Esophagus (tissue), 2 donors: Measurements from ENCODE around the gene ACSS3. TPM values are rescaled to one million over a fixed set of nuclear protein-coding genes. Genes with fewer than 3 reads are reported as not detected.

Experiments
- H3K27ac ChIP-seq, 2 donors: one replicate each; pipeline ENCODE4 v1.5.1; 2013; ENCODE audit warnings: low read depth in 2 of 2, mild to moderate bottlenecking in 2 of 2, inconsistent platforms in 1 of 2, low read length in 1 of 2, moderate library complexity in 1 of 2
- H3K27me3 ChIP-seq, 2 donors: one replicate each; pipeline ENCODE4 v1.6.1; 2013; ENCODE audit warnings: low read length in 2 of 2, control low read depth in 1 of 2, mild to moderate bottlenecking in 1 of 2; ENCODE audit not compliant: insufficient read depth in 2 of 2, control insufficient read depth in 1 of 2
- H3K36me3 ChIP-seq, 2 donors: one replicate each; pipeline ENCODE4 v1.6.1; 2013; ENCODE audit warnings: low read length in 1 of 2; ENCODE audit not compliant: control insufficient read depth in 2 of 2, insufficient read depth in 2 of 2
- H3K4me1 ChIP-seq, 2 donors: one replicate each; pipeline ENCODE4 v1.6.1; 2013; ENCODE audit warnings: low read length in 1 of 2; ENCODE audit not compliant: control insufficient read depth in 2 of 2, insufficient read depth in 2 of 2
- H3K4me3 ChIP-seq, 2 donors: one replicate each; pipeline ENCODE4 v1.5.1; 2013; ENCODE audit warnings: low read length in 2 of 2, mild to moderate bottlenecking in 2 of 2, low read depth in 1 of 2, moderate library complexity in 1 of 2
- H3K9me3 ChIP-seq, 2 donors: one replicate each; pipeline ENCODE4 v1.6.1; 2013; ENCODE audit warnings: mild to moderate bottlenecking in 2 of 2, low read depth in 1 of 2, low read length in 1 of 2, moderate library complexity in 1 of 2; ENCODE audit not compliant: control insufficient read depth in 2 of 2, insufficient read depth in 1 of 2
- WGBS, 2 donors: extraction: QIAGEN DNeasy Blood & Tissue Kit; methylation state at CpG; one replicate each; pipeline ENCODE4 v1.1.7; 2013; 5-methylcytosine and 5-hydroxymethylcytosine counted together
- polyA plus RNA-seq, 2 donors: library from polyadenylated mRNA; stranded (reverse); fragments of 200-250 nt; gene quantifications; one replicate each; pipeline ENCODE4 v1.2.3, GENCODE V29; 2013
- donor health status: healthy with polysubstance abuse.
- donor health status: Bipolar disorder and iron deficiency.

The ACSS3 gene
- polyA plus RNA-seq, 2 donors = 0.31 TPM

DNA sequence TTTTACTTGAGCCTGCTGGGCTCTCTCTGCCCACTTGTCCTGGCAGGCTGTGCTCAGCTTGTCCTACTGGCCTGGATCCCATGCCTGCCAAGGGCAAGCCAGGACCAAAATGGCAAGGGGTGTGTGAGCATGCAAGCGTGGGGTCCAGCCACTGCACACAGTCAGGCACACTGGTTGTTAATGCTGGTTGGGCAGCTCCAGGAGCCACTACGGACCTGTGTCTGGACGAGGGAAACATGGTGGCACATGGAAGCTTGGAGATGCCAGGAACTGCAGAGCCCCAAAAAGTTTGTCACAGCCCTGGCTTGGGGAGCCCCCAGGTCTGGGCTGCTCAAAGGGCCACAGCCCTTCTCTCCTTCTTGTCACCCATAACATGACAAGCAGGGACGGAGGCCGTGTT, 83.8 kb downstream of the ACSS3 start:
- H3K4me1 ChIP-seq = no peaks in the 10 kb centered on the region
- no peaks in the 10 kb centered on the region for H3K27me3 ChIP-seq
- H3K4me3 ChIP-seq = no peak overlapping the region
- H3K9me3 ChIP-seq = peaks cover 0 to 4% of the 10 kb centered on the region in 2 donors
- no peaks in the 10 kb centered on the region for H3K36me3 ChIP-seq
- no peak overlapping the region for H3K27ac ChIP-seq
- WGBS, 2 donors = 88 to 92% methylated on average over 5 of the region's 5 CpGs

DNA sequence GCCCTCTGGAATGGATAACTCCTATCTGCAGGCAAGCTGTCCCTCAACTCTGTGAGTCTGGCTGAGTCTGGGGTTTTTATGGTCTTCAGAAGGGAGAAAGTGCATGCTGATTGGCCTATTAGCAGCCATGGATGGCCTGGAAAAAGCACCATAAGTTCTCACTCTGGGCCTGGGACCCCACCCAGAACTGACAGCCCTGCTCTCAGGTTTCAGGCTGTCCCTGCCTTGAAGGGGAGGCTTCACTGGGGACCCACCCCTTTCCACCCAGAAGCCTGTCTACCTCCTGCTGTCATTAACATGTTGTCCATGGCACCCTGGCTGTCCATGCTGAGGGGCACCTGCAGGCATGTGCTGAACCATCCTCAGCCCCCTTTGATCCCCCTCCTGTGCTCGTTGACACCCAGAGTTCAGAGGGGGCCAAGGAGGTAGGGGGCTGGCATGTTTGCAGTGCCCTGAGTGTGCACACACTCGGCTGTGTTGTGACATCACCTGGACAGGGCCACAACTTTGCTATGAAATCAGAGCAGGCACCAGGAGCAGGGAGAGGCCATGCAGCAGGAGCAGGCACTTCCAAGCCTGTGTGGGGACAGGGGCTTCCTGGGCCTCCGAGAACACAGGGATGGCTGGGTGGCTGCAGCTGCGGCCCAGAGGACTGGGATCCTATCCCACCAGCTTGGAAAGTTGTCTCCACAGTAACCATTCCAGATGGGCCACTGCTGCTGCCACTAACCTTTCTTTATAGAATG, 84.7 kb downstream of the ACSS3 start:
- Histone ChIP-seq H3K36me3 (no peaks in the 10 kb centered on the region), H3K4me1 (no peaks in the 10 kb centered on the region), H3K4me3 (no peak overlapping the region), H3K9me3 (peaks cover 0 to 4% of the 10 kb centered on the region in 2 donors), H3K27me3 (no peaks in the 10 kb centered on the region), H3K27ac (no peak overlapping the region)
- WGBS, 2 donors = 76 to 85% methylated on average over 4 of the region's 4 CpGs

DNA sequence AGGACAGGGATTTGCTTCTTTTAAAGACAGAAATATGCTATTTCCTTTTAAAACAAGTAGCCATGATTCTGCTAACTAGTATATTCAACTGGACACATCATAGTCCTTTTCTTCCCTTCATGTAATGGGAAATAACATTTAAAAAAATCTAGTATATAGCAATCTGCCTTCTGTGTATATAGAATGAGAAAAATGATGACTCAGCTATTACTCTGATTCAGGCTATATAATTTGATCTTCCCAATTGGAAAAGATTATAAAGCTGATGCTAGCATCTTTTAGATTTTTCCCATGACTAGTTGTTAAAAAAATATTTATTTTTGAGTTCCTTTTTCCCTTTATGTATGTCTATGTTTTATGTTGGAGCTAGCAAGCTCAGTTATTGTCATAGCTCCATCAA, 86.9 kb downstream of the ACSS3 start:
- Histone ChIP-seq H3K9me3 (peaks cover 0 to 4% of the 10 kb centered on the region in 2 donors), H3K27me3 (no peaks in the 10 kb centered on the region), H3K4me1 (no peaks in the 10 kb centered on the region), H3K36me3 (no peaks in the 10 kb centered on the region), H3K27ac (no peak overlapping the region), H3K4me3 (no peak overlapping the region)

DNA sequence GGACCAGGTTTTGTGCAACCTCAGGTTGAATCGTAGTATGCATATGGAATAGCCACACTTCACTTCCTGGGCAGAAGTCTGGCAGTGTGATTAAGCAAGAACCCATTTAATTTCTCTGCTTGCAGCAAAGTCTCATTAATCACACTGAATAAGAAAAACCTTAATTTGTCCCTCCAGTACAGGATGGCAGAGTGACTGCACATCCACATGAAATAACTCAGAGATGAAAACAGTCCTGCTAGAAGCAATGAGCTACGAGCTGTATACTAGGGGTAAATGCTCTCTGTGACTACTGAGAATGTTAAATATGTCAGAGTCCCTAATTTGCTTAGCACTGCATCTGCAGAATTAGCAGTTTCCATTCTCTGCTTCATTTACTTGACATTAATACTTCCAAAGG, 88.9 kb downstream of the ACSS3 start:
- 65 to 67% methylated on average over 2 of the region's 2 CpGs for WGBS, 2 donors
- Histone ChIP-seq H3K9me3 (peaks cover 0 to 4% of the 10 kb centered on the region in 2 donors), H3K4me1 (no peaks in the 10 kb centered on the region), H3K27me3 (no peaks in the 10 kb centered on the region), H3K27ac (no peak overlapping the region), H3K4me3 (no peak overlapping the region), H3K36me3 (no peaks in the 10 kb centered on the region)

DNA sequence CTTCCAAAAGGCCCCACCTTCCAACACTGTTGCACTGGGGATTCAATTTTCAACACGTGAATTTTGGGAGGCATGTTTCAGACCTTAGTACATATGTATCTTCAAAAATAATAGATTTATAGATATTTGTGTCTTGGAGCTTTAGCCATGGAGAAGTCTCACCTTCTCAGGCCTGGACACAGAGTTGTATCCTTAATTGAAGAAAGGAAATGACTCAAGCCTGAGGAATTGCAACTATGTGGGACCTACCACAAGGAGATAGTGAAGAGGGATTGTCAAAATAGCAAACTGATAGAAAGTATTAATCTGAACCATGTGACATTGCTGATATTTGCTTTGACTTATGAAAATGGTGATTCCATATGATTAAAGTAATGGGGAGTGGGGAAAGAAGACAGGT, 89.8 kb downstream of the ACSS3 start:
- H3K9me3 ChIP-seq = peaks cover 0 to 2% of the 10 kb centered on the region in 2 donors
- H3K36me3 ChIP-seq = no peaks in the 10 kb centered on the region
- H3K27ac ChIP-seq = no peak overlapping the region
- no peaks in the 10 kb centered on the region for H3K27me3 ChIP-seq
- H3K4me3 ChIP-seq = no peak overlapping the region
- H3K4me1 ChIP-seq = no peaks in the 10 kb centered on the region
- WGBS, 2 donors = 76 to 80% methylated on average over 1 of the region's 1 CpG

DNA sequence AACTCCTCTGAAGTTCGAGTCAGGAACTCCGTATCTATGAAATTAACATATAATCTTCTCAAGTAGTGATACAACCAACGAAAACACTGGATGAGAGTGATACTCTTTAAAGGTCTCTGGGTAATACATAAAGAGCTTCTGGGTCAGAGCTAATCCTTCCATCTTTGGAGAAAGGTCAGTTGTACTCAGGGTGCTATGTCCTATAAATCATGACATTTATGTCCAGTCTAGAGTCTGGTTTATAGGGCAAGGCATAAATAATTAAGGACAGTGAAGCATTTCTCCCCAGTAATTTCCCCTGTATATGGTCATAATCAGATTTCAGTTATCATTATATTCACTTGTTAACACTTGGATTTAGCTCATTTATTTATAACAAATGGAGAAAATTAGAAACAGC, 90.6 kb downstream of the ACSS3 start:
- H3K27ac ChIP-seq = no peak overlapping the region
- H3K4me3 ChIP-seq = no peak overlapping the region
- H3K9me3 ChIP-seq = no peaks in the 10 kb centered on the region
- H3K4me1 ChIP-seq = no peaks in the 10 kb centered on the region
- no peaks in the 10 kb centered on the region for H3K36me3 ChIP-seq
- 73 to 80% methylated on average over 3 of the region's 3 CpGs for WGBS, 2 donors
- no peaks in the 10 kb centered on the region for H3K27me3 ChIP-seq

DNA sequence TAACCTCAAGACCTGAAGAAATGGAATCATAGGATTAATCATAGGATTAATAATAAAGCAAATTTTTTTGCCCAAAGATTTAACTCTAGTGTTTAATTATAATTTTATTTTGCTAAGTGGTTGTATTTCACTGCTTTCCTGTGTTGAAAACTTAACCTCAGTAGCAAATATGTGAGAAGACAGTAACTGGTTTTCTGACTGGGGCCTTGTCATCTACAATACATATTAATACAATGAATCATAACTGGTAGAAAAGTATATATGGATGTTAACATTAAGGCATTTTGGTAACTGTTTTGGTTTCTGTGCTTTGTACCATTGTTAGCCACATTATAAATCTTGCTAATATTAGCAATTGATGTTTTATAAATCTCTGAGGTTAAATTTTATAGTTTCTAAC, 92.2 kb downstream of the ACSS3 start:
- Histone ChIP-seq H3K27ac (no peak overlapping the region), H3K9me3 (no peaks in the 10 kb centered on the region), H3K36me3 (no peaks in the 10 kb centered on the region), H3K4me1 (no peaks in the 10 kb centered on the region), H3K4me3 (no peak overlapping the region), H3K27me3 (no peaks in the 10 kb centered on the region)

DNA sequence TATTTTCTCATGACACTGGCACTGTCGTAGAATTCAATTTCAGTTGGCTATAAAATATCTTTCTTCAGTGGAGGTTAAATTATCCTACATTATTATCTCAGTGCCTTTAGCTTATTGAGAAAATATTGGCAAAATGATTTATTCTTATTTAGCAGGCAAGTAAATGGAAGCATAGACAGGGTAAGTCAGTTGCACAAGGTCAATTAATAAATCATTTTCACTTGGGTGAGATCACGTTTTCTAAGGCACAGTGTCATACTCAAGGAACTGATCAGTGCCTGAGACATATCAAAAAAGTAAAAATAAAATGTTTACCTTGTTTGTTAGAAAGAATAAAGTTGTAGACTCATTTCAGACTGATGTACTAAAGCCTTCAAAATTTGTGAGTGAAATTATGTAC, 95.0 kb downstream of the ACSS3 start:
- Histone ChIP-seq H3K27me3 (no peaks in the 10 kb centered on the region), H3K9me3 (no peaks in the 10 kb centered on the region), H3K4me3 (no peak overlapping the region), H3K27ac (no peak overlapping the region), H3K36me3 (no peaks in the 10 kb centered on the region), H3K4me1 (no peaks in the 10 kb centered on the region)
- 67 to 75% methylated on average over 2 of the region's 2 CpGs for WGBS, 2 donors

DNA sequence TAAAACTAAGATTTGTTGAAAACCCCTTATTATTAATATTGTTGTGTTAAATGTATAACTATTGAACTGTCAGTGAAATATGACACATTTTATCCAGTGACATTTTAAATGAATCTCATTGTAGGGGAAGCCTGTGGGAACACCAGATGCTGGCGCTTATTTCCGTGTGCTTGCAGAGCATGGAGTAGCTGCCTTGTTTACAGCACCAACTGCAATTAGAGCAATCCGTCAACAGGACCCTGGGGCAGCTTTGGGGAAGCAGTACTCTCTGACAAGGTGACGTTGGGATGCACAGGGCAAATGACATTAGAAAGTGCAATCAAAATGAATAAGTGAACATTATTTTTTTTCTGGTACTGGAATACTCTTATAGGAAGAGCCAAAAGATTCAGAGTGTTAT, 96.8 kb downstream of the ACSS3 start:
- no peaks in the 10 kb centered on the region for H3K36me3 ChIP-seq
- H3K27ac ChIP-seq = no peak overlapping the region
- no peaks in the 10 kb centered on the region for H3K27me3 ChIP-seq
- no peaks in the 10 kb centered on the region for H3K4me1 ChIP-seq
- H3K4me3 ChIP-seq = no peak overlapping the region
- no peaks in the 10 kb centered on the region for H3K9me3 ChIP-seq
- 67 to 71% methylated on average over 4 of the region's 4 CpGs for WGBS, 2 donors

DNA sequence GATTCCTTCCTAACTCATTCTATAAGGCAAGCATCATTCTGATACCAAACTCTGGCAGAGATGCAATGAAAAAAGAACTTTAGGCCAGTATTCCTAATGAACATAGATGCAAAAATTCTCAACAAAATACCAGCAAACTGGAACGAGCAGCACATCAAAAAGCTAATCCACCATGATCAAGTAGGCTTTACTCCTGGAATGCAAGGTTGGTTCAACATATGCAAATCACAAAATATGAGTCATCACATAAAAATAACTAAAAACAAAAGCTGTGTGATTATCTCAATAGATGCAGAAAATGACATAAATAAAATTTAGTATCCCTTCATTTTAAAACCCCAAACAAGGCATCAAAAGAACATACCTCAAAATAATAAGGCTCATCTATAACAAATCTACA, 98.9 kb downstream of the ACSS3 start:
- WGBS, 2 donors = 49 to 60% methylated on average over 1 of the region's 1 CpG
- H3K9me3 ChIP-seq = no peaks in the 10 kb centered on the region
- no peak overlapping the region for H3K4me3 ChIP-seq
- H3K27ac ChIP-seq = no peak overlapping the region
- no peaks in the 10 kb centered on the region for H3K36me3 ChIP-seq
- no peaks in the 10 kb centered on the region for H3K27me3 ChIP-seq
- H3K4me1 ChIP-seq = no peaks in the 10 kb centered on the region
